Measurements from ENCODE around the gene RAP1GAP. TPM values are rescaled to one million over a fixed set of nuclear protein-coding genes. Genes with fewer than 3 reads are reported as not detected.

RAP1GAP gene
- total and polyA plus RNA-seq, 2 experiments from 2014 or later = 0.41 to 0.97 TPM

DNA sequence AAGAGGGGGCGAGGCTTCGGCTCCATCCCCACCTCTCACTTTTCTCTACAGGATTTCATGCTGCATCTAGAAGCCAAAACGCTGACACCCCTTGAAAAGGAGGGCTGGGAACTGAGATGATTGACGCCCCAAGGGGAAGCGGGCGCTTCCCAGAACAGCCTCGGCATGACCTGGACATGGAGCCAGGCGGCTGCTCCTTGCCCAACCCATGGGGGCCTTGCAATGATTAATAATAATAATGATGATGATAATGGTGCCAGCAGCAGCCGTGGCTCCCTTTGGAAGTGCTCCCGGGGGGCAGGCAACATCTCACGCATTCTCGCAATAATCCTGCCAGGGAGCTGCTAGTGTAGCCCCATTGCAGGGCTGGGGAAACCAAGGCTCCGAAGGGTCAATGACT is 78.2 kb downstream of the RAP1GAP start:
- no peaks in the 10 kb centered on the region for H3K9me2 ChIP-seq (ENCODE audit: insufficient read depth)
- peaks cover 8% of the 10 kb centered on the region; the same call in 1 of the 2 replicates for H3K4me1 ChIP-seq (ENCODE audit: insufficient read depth)
- DNase-seq = no peak
- H3K27ac ChIP-seq = no peak overlapping the region
- H3K27me3 ChIP-seq (replicated peaks; ENCODE audit: insufficient read depth) = peaks cover 10% of the 10 kb centered on the region
- 39 to 41% methylated on average over 13 of the region's 13 CpGs for WGBS, 2 experiments (ENCODE audit: low coverage in 1 of 2, low lambda C conversion rate in 2 of 2, missing lambda C conversion rate in 2 of 2)
- H3K4me3 ChIP-seq = no peak overlapping the region
- no peak overlapping the region for H3K4me2 ChIP-seq (ENCODE audit: unreplicated experiment)
- H4K20me1 ChIP-seq (ENCODE audit: insufficient read depth) = no peaks in the 10 kb centered on the region
- in situ Hi-C loops (cut with MboI) = no loop called here
- H3K9ac ChIP-seq = no peak overlapping the region
- H2AFZ ChIP-seq = no peak overlapping the region
- no peaks in the 10 kb centered on the region for H3K79me2 ChIP-seq (ENCODE audit: insufficient read depth)
- no peaks in the 10 kb centered on the region for H3F3A ChIP-seq (ENCODE audit: insufficient read depth)
- TF ChIP-seq EZH2phosphoT487 (IDR thresholded peaks at IDR 0.05; ENCODE audit: insufficient read depth, low read depth) (no peak), EZH2 (IDR thresholded peaks at IDR 0.05; ENCODE audit: insufficient read depth, poor library complexity, severe bottlenecking) (no peak)
- H3K9me3 ChIP-seq (ENCODE audit: low read depth) = no peaks in the 10 kb centered on the region
- H3K36me3 ChIP-seq (ENCODE audit: low read depth) = no peaks in the 10 kb centered on the region

DNA sequence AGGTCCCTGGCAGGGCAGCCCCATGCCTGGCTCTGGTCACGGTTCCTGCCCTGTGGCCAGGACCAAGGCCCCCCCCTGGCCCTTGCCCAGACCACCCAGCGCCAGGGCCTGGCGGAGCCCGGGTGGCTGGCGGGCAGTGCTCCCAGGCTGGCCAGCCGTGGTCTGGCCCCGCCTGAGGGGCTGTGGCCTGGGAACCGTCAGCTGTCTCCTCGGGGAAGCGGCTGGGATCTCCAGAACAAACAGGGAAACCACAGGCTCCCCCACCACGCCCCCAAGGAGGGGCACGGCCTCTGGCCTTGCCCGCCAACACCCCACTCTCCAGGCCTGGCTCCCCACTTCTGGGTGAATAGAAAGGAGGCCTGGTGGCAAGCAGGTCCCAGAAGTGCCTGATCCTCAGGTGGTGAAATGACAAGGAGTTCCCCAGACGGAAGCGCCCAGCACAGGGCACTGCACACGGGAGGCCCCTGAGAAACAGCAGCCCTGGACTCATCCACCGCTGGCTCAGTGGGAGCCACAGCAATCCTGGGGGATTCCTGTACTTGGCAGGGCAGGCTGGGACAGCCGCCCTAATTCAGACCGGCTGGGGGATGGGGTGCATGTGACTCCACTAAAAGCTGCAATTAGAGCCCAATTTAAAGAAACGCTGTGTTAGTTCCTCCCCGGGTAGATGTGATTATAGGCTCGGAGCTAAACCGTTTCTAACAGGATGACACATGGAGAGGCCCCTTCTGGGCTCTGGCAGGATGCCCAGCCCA is 78.9 kb downstream of the RAP1GAP start:
- in situ Hi-C loops (cut with MboI) = no loop called here
- Histone ChIP-seq H3K79me2 (ENCODE audit: insufficient read depth) (no peaks in the 10 kb centered on the region), H3F3A (ENCODE audit: insufficient read depth) (no peaks in the 10 kb centered on the region), H2AFZ (no peak overlapping the region), H3K9ac (no peak overlapping the region), H4K20me1 (ENCODE audit: insufficient read depth) (no peaks in the 10 kb centered on the region), H3K4me3 (no peak overlapping the region), H3K27ac (no peak overlapping the region), H3K9me3 (ENCODE audit: low read depth) (no peaks in the 10 kb centered on the region), H3K9me2 (ENCODE audit: insufficient read depth) (no peaks in the 10 kb centered on the region), H3K4me1 (ENCODE audit: insufficient read depth) (peaks cover 8% of the 10 kb centered on the region; the same call in 1 of the 2 replicates), H3K27me3 (replicated peaks; ENCODE audit: insufficient read depth) (peaks cover 10% of the 10 kb centered on the region), H3K4me2 (ENCODE audit: unreplicated experiment) (no peak overlapping the region), H3K36me3 (ENCODE audit: low read depth) (no peaks in the 10 kb centered on the region)
- no peak for DNase-seq
- 24 to 27% methylated on average over 21 to 23 of the region's 23 CpGs for WGBS, 2 experiments (ENCODE audit: low coverage in 1 of 2, low lambda C conversion rate in 2 of 2, missing lambda C conversion rate in 2 of 2)
- no peak for TF ChIP-seq EZH2 (IDR thresholded peaks at IDR 0.05; ENCODE audit: insufficient read depth, poor library complexity, severe bottlenecking)
- TF ChIP-seq EZH2phosphoT487 (IDR thresholded peaks at IDR 0.05; ENCODE audit: insufficient read depth, low read depth) = no peak

DNA sequence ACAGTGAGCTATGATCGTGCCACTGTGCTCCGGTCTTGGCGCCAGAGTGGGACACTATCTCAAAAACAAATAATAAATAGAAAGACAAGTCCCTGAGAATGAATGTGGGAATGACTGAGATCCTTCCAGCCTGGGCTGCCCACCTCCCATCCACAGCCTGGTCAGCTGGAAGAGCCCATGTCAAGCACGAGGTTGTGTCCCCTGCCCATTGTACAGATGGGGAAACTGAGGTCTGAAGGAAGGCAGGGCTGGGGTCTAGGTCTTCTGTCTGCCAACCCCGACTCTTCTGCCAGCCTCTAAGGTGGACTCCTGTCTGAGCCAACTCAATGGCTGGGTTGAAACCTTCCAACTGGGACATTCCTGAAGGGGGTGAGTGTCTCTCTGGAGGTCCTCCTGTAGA is 79.5 kb downstream of the RAP1GAP start:
- WGBS, 2 experiments (ENCODE audit: low coverage in 1 of 2, low lambda C conversion rate in 2 of 2, missing lambda C conversion rate in 2 of 2) = 68 to 69% methylated on average over 5 of the region's 5 CpGs
- no peaks in the 10 kb centered on the region for H3K9me3 ChIP-seq (ENCODE audit: low read depth)
- in situ Hi-C loops (cut with MboI) = no loop called here

DNA sequence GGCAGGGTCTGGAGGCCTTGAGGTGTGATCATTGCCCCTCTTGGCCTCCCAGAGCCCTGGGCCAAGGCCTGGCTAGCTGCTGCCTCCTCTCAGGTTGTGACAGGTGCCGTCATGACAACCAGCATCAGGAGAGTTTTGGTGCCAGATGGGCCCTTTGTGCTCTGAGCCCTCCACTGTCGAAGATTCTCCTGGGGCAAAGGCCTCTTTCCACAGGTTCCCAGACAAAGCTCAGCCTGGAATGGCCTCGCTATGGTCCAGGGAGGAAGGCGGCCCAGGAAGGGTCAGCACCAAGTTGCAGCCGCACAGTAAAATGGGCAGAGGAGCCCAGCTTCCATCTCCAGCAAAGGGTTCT is 81.6 kb downstream of the RAP1GAP start:
- Histone ChIP-seq H4K20me1 (ENCODE audit: insufficient read depth) (no peaks in the 10 kb centered on the region), H3K4me2 (ENCODE audit: unreplicated experiment) (no peak overlapping the region), H3K9me2 (ENCODE audit: insufficient read depth) (no peaks in the 10 kb centered on the region), H3K9ac (no peak overlapping the region), H3K9me3 (ENCODE audit: low read depth) (no peaks in the 10 kb centered on the region), H3K27me3 (replicated peaks; ENCODE audit: insufficient read depth) (peaks cover 16% of the 10 kb centered on the region), H3K4me3 (no peak overlapping the region), H3K4me1 (ENCODE audit: insufficient read depth) (peaks cover 8% of the 10 kb centered on the region; the same call in 1 of the 2 replicates), H3F3A (ENCODE audit: insufficient read depth) (no peaks in the 10 kb centered on the region), H3K79me2 (ENCODE audit: insufficient read depth) (no peaks in the 10 kb centered on the region), H2AFZ (no peak overlapping the region), H3K36me3 (ENCODE audit: low read depth) (no peaks in the 10 kb centered on the region), H3K27ac (no peak overlapping the region)
- TF ChIP-seq EZH2phosphoT487 (IDR thresholded peaks at IDR 0.05; ENCODE audit: insufficient read depth, low read depth) = no peak
- no peak for TF ChIP-seq EZH2 (IDR thresholded peaks at IDR 0.05; ENCODE audit: insufficient read depth, poor library complexity, severe bottlenecking)
- in situ Hi-C loops (cut with MboI) = no loop called here
- no peak for DNase-seq
- WGBS, 2 experiments (ENCODE audit: low coverage in 1 of 2, low lambda C conversion rate in 2 of 2, missing lambda C conversion rate in 2 of 2) = 87 to 90% methylated on average over 5 of the region's 5 CpGs

More for the DNA sequence above, 79.5 kb downstream of the RAP1GAP start:
- no peaks in the 10 kb centered on the region for H3K79me2 ChIP-seq (ENCODE audit: insufficient read depth)
- DNase-seq = no peak
- H3K9me2 ChIP-seq (ENCODE audit: insufficient read depth) = no peaks in the 10 kb centered on the region
- H3F3A ChIP-seq (ENCODE audit: insufficient read depth) = no peaks in the 10 kb centered on the region
- TF ChIP-seq EZH2 (IDR thresholded peaks at IDR 0.05; ENCODE audit: insufficient read depth, poor library complexity, severe bottlenecking) = no peak
- no peak for TF ChIP-seq EZH2phosphoT487 (IDR thresholded peaks at IDR 0.05; ENCODE audit: insufficient read depth, low read depth)
- peaks cover 10% of the 10 kb centered on the region for H3K27me3 ChIP-seq (replicated peaks; ENCODE audit: insufficient read depth)
- no peak overlapping the region for H3K4me2 ChIP-seq (ENCODE audit: unreplicated experiment)
- peaks cover 8% of the 10 kb centered on the region; the same call in 1 of the 2 replicates for H3K4me1 ChIP-seq (ENCODE audit: insufficient read depth)
- no peaks in the 10 kb centered on the region for H4K20me1 ChIP-seq (ENCODE audit: insufficient read depth)
- H3K36me3 ChIP-seq (ENCODE audit: low read depth) = no peaks in the 10 kb centered on the region
- H2AFZ ChIP-seq = no peak overlapping the region
- H3K4me3 ChIP-seq = no peak overlapping the region
- H3K27ac ChIP-seq = no peak overlapping the region
- no peak overlapping the region for H3K9ac ChIP-seq
